H9 (cell line): ENCODE results near the gene CD9. TPM values are rescaled to one million over a fixed set of nuclear protein-coding genes. Genes with fewer than 3 reads are reported as not detected.

ENCODE experiments used
- DNase-seq: peaks from one replicate; pipeline ENCODE4 v3.0.0-alpha.2; 2017
- H2AFZ ChIP-seq: one replicate; pipeline ENCODE4 v1.6.1; 2013; ENCODE audit warnings: mild to moderate bottlenecking, low read length, control low read depth, moderate library complexity
- H2AK5ac ChIP-seq: 2 replicates; pipeline ENCODE4 v1.6.1; 2013; ENCODE audit warnings: low read length, control low read depth, mixed read lengths; ENCODE audit not compliant: insufficient read length
- H2BK120ac ChIP-seq: one replicate; pipeline ENCODE4 v1.6.1; 2013; ENCODE audit warnings: low read depth, mild to moderate bottlenecking, low read length, control low read depth, inconsistent platforms; ENCODE audit not compliant: poor library complexity, severe bottlenecking
- H2BK12ac ChIP-seq: 2 replicates; pipeline ENCODE4 v1.6.1; 2013; ENCODE audit warnings: low read length, control low read depth, mixed read lengths, low read depth; ENCODE audit not compliant: insufficient read length
- H2BK15ac ChIP-seq: 2 replicates; pipeline ENCODE4 v1.6.1; 2013; ENCODE audit warnings: low read depth, low read length, control low read depth
- H2BK20ac ChIP-seq: one replicate; pipeline ENCODE4 v1.6.1; 2013; ENCODE audit warnings: low read depth, mild to moderate bottlenecking, low read length, control low read depth, inconsistent platforms; ENCODE audit not compliant: poor library complexity, severe bottlenecking
- H2BK5ac ChIP-seq: 2 replicates; pipeline ENCODE4 v1.6.1; 2013; ENCODE audit warnings: low read length, control low read depth, mixed read lengths; ENCODE audit not compliant: insufficient read length
- H3K14ac ChIP-seq: 2 replicates; pipeline ENCODE4 v1.6.1; 2013; ENCODE audit warnings: low read length, control low read depth; ENCODE audit not compliant: insufficient read depth
- H3K18ac ChIP-seq: 2 replicates; pipeline ENCODE4 v1.6.1; 2013; ENCODE audit warnings: low read depth, mild to moderate bottlenecking, mixed read lengths, low read length, control low read depth; ENCODE audit not compliant: insufficient read length
- H3K23ac ChIP-seq: 2 replicates; pipeline ENCODE4 v1.6.1; 2013; ENCODE audit warnings: low read length, control low read depth, mixed read lengths, low read depth; ENCODE audit not compliant: insufficient read length
- H3K23me2 ChIP-seq: 2 replicates; pipeline ENCODE4 v1.6.1; 2013; ENCODE audit warnings: low read depth, mild to moderate bottlenecking, mixed read lengths, low read length, control low read depth; ENCODE audit not compliant: insufficient read length, poor library complexity, severe bottlenecking
- H3K27ac ChIP-seq: 2 replicates; pipeline ENCODE4 v1.5.1; 2013; ENCODE audit warnings: low read length, control low read depth, mixed read lengths, low read depth; ENCODE audit not compliant: insufficient read length
- H3K27me3 ChIP-seq: 2 replicates; pipeline ENCODE4 v1.6.1; 2013; ENCODE audit warnings: low read length, control low read depth, inconsistent platforms; ENCODE audit not compliant: insufficient read depth
- H3K4ac ChIP-seq: 2 replicates; pipeline ENCODE4 v1.6.1; 2013; ENCODE audit warnings: low read depth, mild to moderate bottlenecking, control low read depth, inconsistent platforms, low read length, moderate library complexity
- H3K4me1 ChIP-seq: 2 replicates; pipeline ENCODE4 v1.6.1; 2013; ENCODE audit warnings: low read length, control low read depth, inconsistent platforms; ENCODE audit not compliant: insufficient read depth
- H3K4me2 ChIP-seq: 2 replicates; pipeline ENCODE4 v1.6.1; 2013; ENCODE audit warnings: low read length, control low read depth, mixed read lengths; ENCODE audit not compliant: insufficient read length, insufficient read depth
- H3K56ac ChIP-seq: 2 replicates; pipeline ENCODE4 v1.6.1; 2013; ENCODE audit warnings: low read depth, mild to moderate bottlenecking, mixed read lengths, low read length, control low read depth; ENCODE audit not compliant: insufficient read length
- H3K79me1 ChIP-seq: 2 replicates; pipeline ENCODE4 v1.6.1; 2013; ENCODE audit warnings: low read depth, mild to moderate bottlenecking, moderate library complexity, low read length, control low read depth, inconsistent platforms; ENCODE audit not compliant: insufficient read depth, poor library complexity, severe bottlenecking
- H3K79me2 ChIP-seq: 2 replicates; pipeline ENCODE4 v1.6.1; 2013; ENCODE audit warnings: low read length, control low read depth, inconsistent platforms; ENCODE audit not compliant: insufficient read depth
- H3K9ac ChIP-seq: 2 replicates; pipeline ENCODE4 v1.6.1; 2013; ENCODE audit warnings: low read length, control low read depth, mixed read lengths; ENCODE audit not compliant: insufficient read length; ENCODE audit errors: extremely low read depth
- H3K9me3 ChIP-seq: one replicate; pipeline ENCODE4 v1.6.1; 2013; ENCODE audit warnings: low read depth, low read length, inconsistent platforms; ENCODE audit not compliant: control insufficient read depth
- H3T11ph ChIP-seq: one replicate; pipeline ENCODE4 v1.6.1; 2013; ENCODE audit warnings: mild to moderate bottlenecking, low read length, control low read depth, inconsistent platforms
- H4K20me1 ChIP-seq: one replicate; pipeline ENCODE4 v1.6.1; 2013; ENCODE audit not compliant: control insufficient read depth, insufficient read length, insufficient read depth
- H4K5ac ChIP-seq: 2 replicates; pipeline ENCODE4 v1.6.1; 2013; ENCODE audit warnings: low read depth, mild to moderate bottlenecking, mixed read lengths, low read length, control low read depth; ENCODE audit not compliant: insufficient read length
- H4K8ac ChIP-seq: replicated peaks from 2 replicates; pipeline ENCODE4 v1.6.1; 2013; ENCODE audit warnings: low read length, control low read depth, mixed read lengths, low read depth; ENCODE audit not compliant: insufficient read length
- H4K91ac ChIP-seq: 2 replicates; pipeline ENCODE4 v1.6.1; 2013; ENCODE audit warnings: low read depth, mild to moderate bottlenecking, moderate library complexity, mixed read lengths, low read length, control low read depth; ENCODE audit not compliant: insufficient read length
- H3K27ac Mint-ChIP-seq, 3 experiments: 2 replicates in 2 of 3; 3 replicates in 1 of 3; pipeline ENCODE4 v1.8.0; 2020 to 2021; ENCODE audit warnings: mixed read lengths in 3 of 3, mild to moderate bottlenecking in 1 of 3, moderate library complexity in 1 of 3
- H3K27me3 Mint-ChIP-seq: 2 replicates; pipeline ENCODE4 v1.8.0; 2021; ENCODE audit warnings: low read depth, mild to moderate bottlenecking, moderate library complexity, mixed read lengths
- H3K36me3 Mint-ChIP-seq, 3 experiments: 2 replicates in 2 of 3; 3 replicates in 1 of 3; pipeline ENCODE4 v1.8.0; 2020 to 2021; ENCODE audit warnings: low read depth in 3 of 3, mixed read lengths in 3 of 3; ENCODE audit not compliant: insufficient read depth in 1 of 3
- H3K4me1 Mint-ChIP-seq, 2 experiments: 2 replicates each; pipeline ENCODE4 v1.8.0; 2020; ENCODE audit warnings: mixed read lengths in 2 of 2
- H3K4me3 Mint-ChIP-seq, 2 experiments: 2 replicates in 1 of 2; 3 replicates in 1 of 2; pipeline ENCODE4 v1.8.0; 2020 to 2021; ENCODE audit warnings: mild to moderate bottlenecking in 2 of 2, mixed read lengths in 2 of 2, moderate library complexity in 1 of 2
- H3K9me3 Mint-ChIP-seq, 2 experiments: 2 replicates in 1 of 2; 3 replicates in 1 of 2; pipeline ENCODE4 v1.8.0; 2020; ENCODE audit warnings: mild to moderate bottlenecking in 2 of 2, mixed read lengths in 2 of 2, moderate library complexity in 1 of 2
- WGBS: extraction: QIAGEN DNeasy Blood & Tissue Kit; methylation state at CpG from one replicate; pipeline ENCODE4 v1.1.7; 2013; ENCODE audit warnings: missing lambda C conversion rate, low lambda C conversion rate, mixed read lengths; ENCODE audit not compliant: insufficient read length; ENCODE audit errors: extremely low coverage; 5-methylcytosine and 5-hydroxymethylcytosine counted together
- total RNA-seq: library from RNA; stranded (reverse); gene quantifications from 2 replicates; pipeline ENCODE4 v1.2.1, GENCODE V29; 2021
- TF ChIP-seq, protein P1 (sequence below): fragments of 200-600 bp; sonication (generic); conservative IDR thresholded peaks from 3 replicates; pipeline ENCODE4 v1.8.0; 2021; ENCODE audit warnings: antibody characterized with exemption, mild to moderate bottlenecking

Gene CD9
- total RNA-seq, 1 experiment from 2014 or later: 132 TPM

- Histone ChIP-seq H2BK120ac (no peak overlapping the region), H3K4ac (no peak overlapping the region), H4K20me1 (no peaks in the 10 kb centered on the region), H3T11ph (no peak overlapping the region), H3K9ac (no peak overlapping the region), H3K23me2 (no peaks in the 10 kb centered on the region), H2AFZ (no peak overlapping the region), H2AK5ac (no peak overlapping the region), H4K91ac (no peak overlapping the region), H2BK5ac (no peak overlapping the region), H3K27me3 (no peaks in the 10 kb centered on the region), H3K14ac (no peak overlapping the region), H4K5ac (no peak overlapping the region), H2BK12ac (no peak overlapping the region), H3K4me1 (no peaks in the 10 kb centered on the region), H3K4me2 (no peak overlapping the region), H3K18ac (no peak overlapping the region), H3K9me3 (no peaks in the 10 kb centered on the region), H2BK20ac (no peak overlapping the region), H3K79me1 (no peaks in the 10 kb centered on the region), H4K8ac (no peak overlapping the region), H3K23ac (no peak overlapping the region), H3K79me2 (no peaks in the 10 kb centered on the region), H3K27ac (no peak overlapping the region), H3K56ac (no peak overlapping the region), H2BK15ac (no peak overlapping the region)
- Mint-ChIP-seq H3K27ac (no peak overlapping the region; a peak in 1 of 7 replicates), H3K4me1 (peaks cover 5 to 6% of the 10 kb centered on the region in 2 experiments), H3K4me3 (no peak overlapping the region), H3K9me3 (no peaks in the 10 kb centered on the region), H3K27me3 (no peaks in the 10 kb centered on the region), H3K36me3 (peaks cover 42 to 81% (median 60%) of the 10 kb centered on the region in 3 experiments)
- no CpG with 5 or more reads among the region's 6 CpGs for WGBS
- no peak for DNase-seq
- TF ChIP-seq, protein P1, sequence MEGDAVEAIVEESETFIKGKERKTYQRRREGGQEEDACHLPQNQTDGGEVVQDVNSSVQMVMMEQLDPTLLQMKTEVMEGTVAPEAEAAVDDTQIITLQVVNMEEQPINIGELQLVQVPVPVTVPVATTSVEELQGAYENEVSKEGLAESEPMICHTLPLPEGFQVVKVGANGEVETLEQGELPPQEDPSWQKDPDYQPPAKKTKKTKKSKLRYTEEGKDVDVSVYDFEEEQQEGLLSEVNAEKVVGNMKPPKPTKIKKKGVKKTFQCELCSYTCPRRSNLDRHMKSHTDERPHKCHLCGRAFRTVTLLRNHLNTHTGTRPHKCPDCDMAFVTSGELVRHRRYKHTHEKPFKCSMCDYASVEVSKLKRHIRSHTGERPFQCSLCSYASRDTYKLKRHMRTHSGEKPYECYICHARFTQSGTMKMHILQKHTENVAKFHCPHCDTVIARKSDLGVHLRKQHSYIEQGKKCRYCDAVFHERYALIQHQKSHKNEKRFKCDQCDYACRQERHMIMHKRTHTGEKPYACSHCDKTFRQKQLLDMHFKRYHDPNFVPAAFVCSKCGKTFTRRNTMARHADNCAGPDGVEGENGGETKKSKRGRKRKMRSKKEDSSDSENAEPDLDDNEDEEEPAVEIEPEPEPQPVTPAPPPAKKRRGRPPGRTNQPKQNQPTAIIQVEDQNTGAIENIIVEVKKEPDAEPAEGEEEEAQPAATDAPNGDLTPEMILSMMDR: no peak
Observed at GRCh38 chr12:6236641-6236940, 36.4 kb downstream of the CD9 start.
